H1 (cell line): ENCODE measurements around the gene OSBPL2. TPM values are rescaled to one million over a fixed set of nuclear protein-coding genes. Genes with fewer than 3 reads are reported as not detected.
A peak's percentile ranks its signal among the peaks of the same experiment; 100 is the strongest.

Experiments used
- GABPA ChIP-seq: IDR thresholded peaks from 2 replicates; pipeline ENCODE4 v1.6.1; 2011; ENCODE audit warnings: mild to moderate bottlenecking, low read length, moderate library complexity, borderline replicate concordance; ENCODE audit not compliant: insufficient read depth
- PHF8 ChIP-seq: fragments of 200-600 bp; sonication (generic); conservative IDR thresholded peaks from 2 replicates; pipeline ENCODE4 v1.7.1; 2012; ENCODE audit warnings: low read depth, mild to moderate bottlenecking, inconsistent platforms, low read length, moderate library complexity
- RAD21 ChIP-seq, 2 experiments: IDR thresholded peaks in 1 of 2; conservative IDR thresholded peaks in 1 of 2; 2 replicates each; pipeline ENCODE4 v1.6.1; 2011; ENCODE audit warnings: low read depth in 2 of 2, low read length in 2 of 2, improper control_type of control experiment in 1 of 2, inconsistent platforms in 1 of 2, mild to moderate bottlenecking in 1 of 2, moderate library complexity in 1 of 2
- RBBP5 ChIP-seq: IDR thresholded peaks from 2 replicates; pipeline ENCODE4 v1.7.1; 2012; ENCODE audit warnings: low read depth, mild to moderate bottlenecking, inconsistent platforms, low read length, moderate library complexity, borderline replicate concordance
- YY1 ChIP-seq: IDR thresholded peaks from 2 replicates; pipeline ENCODE4 v1.6.1; 2011; ENCODE audit warnings: low read depth, mild to moderate bottlenecking, low read length
- polyA plus RNA-seq, 7 experiments: library from polyadenylated mRNA; depleted of rRNA in 3 of 7; stranded (reverse) in 5 of 7; unstranded in 2 of 7; fragments of >200 nt in 5 of 7; fragments of 200-250 nt in 2 of 7; gene quantifications; 1 replicate in 5 of 7; 2 replicates in 1 of 7; 4 replicates in 1 of 7; pipeline versions ENCODE4 v1.2.1 to v1.2.3, GENCODE V29; 2011 to 2013; ENCODE audit warnings: missing spikeins in 2 of 7, mixed read lengths in 2 of 7
- total RNA-seq: library from RNA; stranded (reverse); fragmentation: NEBNext Ultra II Directional; extraction: Animal tissue kit (Norgen Biotek cat#: 25700); gene quantifications from 2 replicates; pipeline ENCODE4 v1.2.1, GENCODE V29; 2021
- TF ChIP-seq, protein P1 (sequence below): IDR thresholded peaks from 2 replicates; pipeline ENCODE4 v1.6.1; 2012; ENCODE audit warnings: low read length, inconsistent platforms
- TF ChIP-seq, protein P2 (sequence below): IDR thresholded peaks from 2 replicates; pipeline ENCODE4 v1.6.1; 2012; ENCODE audit warnings: inconsistent platforms

Gene OSBPL2
- total and polyA plus RNA-seq, 2 of the 8 experiments (the other 6 are each of a cell fraction or from before 2014, with no cell fraction given): 11.7 to 42.4 TPM

DNA sequence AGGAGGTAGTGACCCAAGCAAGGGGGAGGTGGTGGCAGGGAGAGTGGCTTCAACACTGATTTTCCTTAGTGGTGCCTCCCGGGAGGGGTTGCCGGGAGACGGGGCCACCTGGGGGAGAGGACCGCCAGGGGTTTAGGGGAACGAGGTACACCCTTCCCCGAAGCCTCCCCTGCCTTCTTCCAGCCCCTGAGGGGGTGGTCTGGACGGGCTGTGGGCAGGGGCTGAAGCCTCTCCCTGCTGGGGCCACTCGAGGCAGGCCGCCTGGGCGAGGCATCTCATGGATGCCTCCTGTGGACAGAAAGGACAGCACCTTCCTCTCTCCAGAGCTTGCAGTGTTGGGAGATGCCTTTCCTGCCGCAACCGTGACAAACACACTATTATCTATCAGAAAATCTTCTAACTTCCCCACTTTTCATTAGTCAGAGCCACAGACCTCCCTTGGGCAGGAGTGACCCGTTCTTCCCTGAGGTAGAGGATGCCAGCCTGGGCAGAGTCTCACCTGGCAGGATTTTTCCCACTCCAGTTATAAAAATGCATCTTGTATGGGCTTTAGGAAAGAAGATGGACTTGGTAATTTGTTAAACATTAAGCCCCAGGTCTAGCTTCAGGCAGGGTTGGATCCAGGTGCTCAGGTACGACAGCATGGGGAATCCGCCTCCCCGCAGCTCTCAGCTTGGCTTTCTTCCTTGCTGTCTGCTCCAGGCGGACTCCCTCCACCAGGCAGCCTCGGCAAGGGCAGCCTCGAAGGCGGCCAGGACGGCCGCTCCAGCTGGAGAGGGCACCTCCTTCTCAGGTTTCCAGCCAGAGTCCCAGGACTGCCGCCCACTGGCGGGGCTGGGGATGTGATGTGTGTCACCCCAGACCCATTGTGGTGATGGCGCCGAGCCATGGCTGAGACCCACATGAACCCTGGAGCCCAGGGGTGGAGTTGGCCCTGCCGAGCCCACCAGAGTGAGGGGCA lies 29.2 kb upstream of the OSBPL2 start (continued):
- TF ChIP-seq RBBP5 (no peak), YY1 (0 out of 2 replicates have a peak, but pooled peaks have one; percentile 10), RAD21 (IDR thresholded peaks at IDR 0.05 in 1 of 2, conservative IDR thresholded peaks at IDR 0.05 in 1 of 2; ENCODE audit: low read depth in 2 of 2, low read length in 2 of 2) (peak; percentile 46 to 54), GABPA (0 out of 2 replicates have a peak, but pooled peaks have one; percentile 46), PHF8 (no peak)
- TF ChIP-seq, protein P1, sequence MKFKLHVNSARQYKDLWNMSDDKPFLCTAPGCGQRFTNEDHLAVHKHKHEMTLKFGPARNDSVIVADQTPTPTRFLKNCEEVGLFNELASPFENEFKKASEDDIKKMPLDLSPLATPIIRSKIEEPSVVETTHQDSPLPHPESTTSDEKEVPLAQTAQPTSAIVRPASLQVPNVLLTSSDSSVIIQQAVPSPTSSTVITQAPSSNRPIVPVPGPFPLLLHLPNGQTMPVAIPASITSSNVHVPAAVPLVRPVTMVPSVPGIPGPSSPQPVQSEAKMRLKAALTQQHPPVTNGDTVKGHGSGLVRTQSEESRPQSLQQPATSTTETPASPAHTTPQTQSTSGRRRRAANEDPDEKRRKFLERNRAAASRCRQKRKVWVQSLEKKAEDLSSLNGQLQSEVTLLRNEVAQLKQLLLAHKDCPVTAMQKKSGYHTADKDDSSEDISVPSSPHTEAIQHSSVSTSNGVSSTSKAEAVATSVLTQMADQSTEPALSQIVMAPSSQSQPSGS: peak; percentile 63; the same call in 1 of the 2 replicates
- TF ChIP-seq, protein P2, sequence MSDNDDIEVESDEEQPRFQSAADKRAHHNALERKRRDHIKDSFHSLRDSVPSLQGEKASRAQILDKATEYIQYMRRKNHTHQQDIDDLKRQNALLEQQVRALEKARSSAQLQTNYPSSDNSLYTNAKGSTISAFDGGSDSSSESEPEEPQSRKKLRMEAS: 0 out of 2 replicates have a peak, but pooled peaks have one; percentile 30
